NCI-H748 (cell line): Measurements from ENCODE around the gene IDH3A.

Source experiments
- DNase-seq: peaks from one replicate; lab custom pipeline; 2025; ENCODE audit not compliant: unreplicated experiment; lab: John Stamatoyannopoulos, UW

Gene IDH3A

DNA sequence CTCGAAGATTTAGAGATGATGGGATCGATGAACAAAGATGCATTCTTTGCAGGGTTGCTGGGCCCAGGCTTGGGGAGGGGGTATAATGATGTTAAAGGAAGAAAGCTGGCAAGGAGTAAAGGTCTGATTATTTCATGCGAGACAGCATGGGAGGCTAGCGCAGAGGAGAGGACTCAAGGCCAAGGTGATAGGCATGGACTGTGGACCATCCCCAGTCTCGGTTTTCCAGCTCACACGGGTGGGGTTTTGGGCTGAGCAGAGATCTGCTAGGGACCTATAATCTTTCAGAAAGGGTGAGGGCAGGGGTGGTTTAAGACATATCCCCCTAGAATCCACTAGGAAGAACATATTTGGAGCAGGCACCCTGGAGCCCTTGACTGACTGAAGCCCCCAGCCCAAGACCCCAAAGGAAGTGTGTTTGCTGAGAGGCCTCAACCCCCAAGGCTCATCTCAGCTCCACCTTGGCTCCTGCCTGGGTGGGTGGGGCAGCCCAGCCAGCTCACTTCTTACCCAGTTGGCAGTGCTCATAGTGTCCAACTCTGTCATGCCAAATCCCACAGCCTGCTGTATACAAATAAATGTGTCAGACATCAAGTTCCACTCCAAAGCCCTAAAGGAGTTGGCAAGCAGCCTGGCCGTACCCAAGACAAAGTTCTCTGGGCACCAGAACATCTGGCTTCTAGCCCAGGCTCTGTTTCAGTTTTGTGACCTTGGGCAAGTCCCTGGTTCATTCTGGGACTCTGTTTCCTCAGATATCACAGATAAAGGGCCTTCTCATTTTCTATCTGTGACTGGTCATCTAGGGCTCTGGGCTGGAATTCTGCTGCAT lies 67.3 kb downstream of the IDH3A start:
- no peak for DNase-seq

DNA sequence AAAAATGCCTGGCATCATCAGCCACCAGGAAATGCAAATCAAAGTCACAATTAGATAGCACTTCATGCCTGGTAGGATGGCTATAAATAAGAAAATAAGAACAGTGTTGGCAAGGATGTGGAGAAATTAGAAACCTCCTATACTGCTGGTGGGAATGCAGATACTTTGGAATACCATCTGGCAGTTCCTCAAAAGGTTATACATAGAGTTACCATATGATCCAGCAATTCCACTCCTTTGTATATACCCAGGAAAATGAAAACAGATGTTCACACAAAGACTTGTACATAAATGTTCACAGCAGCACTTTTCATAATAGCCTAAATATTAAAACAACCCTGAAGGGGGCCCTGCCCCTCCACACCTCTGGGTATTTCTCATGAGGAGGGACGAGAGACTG lies 71.6 kb downstream of the IDH3A start:
- DNase-seq = no peak
